K562 (cell line): ENCODE measurements around the gene STUM. TPM values are rescaled to one million over a fixed set of nuclear protein-coding genes. Genes with fewer than 3 reads are reported as not detected.
A peak's percentile ranks its signal among the peaks of the same experiment; 100 is the strongest.

ENCODE experiments used
- ATAC-seq: fragments of 200-7000 bp; cut with Tn5 transposase; 3 replicates; pipeline ENCODE4 v1.9.1; 2020; ENCODE audit warnings: moderate library complexity
- BruUV-seq: library from RNA; stranded (reverse); fragments of 400-500 nt; replicated peaks from 2 replicates; lab custom pipeline; 2021; lab: Mats Ljungman, UMichigan
- CTCF ChIA-PET: fragments of 300-600 bp; formaldehyde crosslinking; extraction: SDS; loops from one replicate; lab custom pipeline; 2021; ENCODE audit warnings: low intra/inter-chr PET ratio; lab: Yijun Ruan, JAX
- POLR2A ChIA-PET: fragments of 300-600, 350-650 bp; sonication (Branson Sonifier 250); formaldehyde crosslinking; extraction: SDS; loops from one replicate; lab custom pipeline; 2021; ENCODE audit warnings: antibody characterized with exemption, inconsistent platforms; lab: Yijun Ruan, JAX
- DNase-seq, 4 experiments: peaks; one replicate each; pipeline versions ENCODE4 v3.0.0 to v3.0.0-alpha.2; 2011 to 2018; ENCODE audit warnings: low spot score in 3 of 4, mixed read lengths in 3 of 4; ENCODE audit errors: extremely low read depth in 1 of 4
- FAIRE-seq: peaks from 2 replicates; lab custom pipeline; 2011; peaks lifted over from hg19 to GRCh38; lab: Jason Lieb, UNC
- H2AFZ ChIP-seq: 2 replicates; pipeline ENCODE4 v1.6.0; 2011; ENCODE audit warnings: low read depth, low read length, control low read depth, inconsistent platforms
- H3K27ac ChIP-seq: fragments of 200-600 bp; 3 replicates; pipeline ENCODE4 v1.8.0; 2011; ENCODE audit warnings: low read depth, mild to moderate bottlenecking, control low read depth, inconsistent platforms, low read length, moderate library complexity, mixed read lengths; ENCODE audit errors: extremely low read depth
- H3K27me3 ChIP-seq, 2 experiments: fragments of 300-600 bp in 1 of 2; 2 replicates in 1 of 2; 3 replicates in 1 of 2; pipeline versions ENCODE4 v1.6.0 to v1.8.0; 2011; ENCODE audit warnings: inconsistent platforms in 2 of 2, low read length in 2 of 2, mild to moderate bottlenecking in 1 of 2, mixed read lengths in 1 of 2, moderate library complexity in 1 of 2; ENCODE audit not compliant: control insufficient read depth in 2 of 2, insufficient read depth in 2 of 2
- H3K36me3 ChIP-seq: fragments of 300-600 bp; 3 replicates; pipeline ENCODE4 v1.8.0; 2011; ENCODE audit warnings: mild to moderate bottlenecking, low read length, inconsistent platforms; ENCODE audit not compliant: control insufficient read depth, insufficient read depth
- H3K4me1 ChIP-seq, 2 experiments: fragments of 200-600 bp in 1 of 2; replicated peaks in 1 of 2; 2 replicates in 1 of 2; 3 replicates in 1 of 2; pipeline versions ENCODE4 v1.5.1 to v1.8.0; 2011; ENCODE audit warnings: inconsistent platforms in 2 of 2, low read length in 2 of 2, mild to moderate bottlenecking in 1 of 2, mixed read lengths in 1 of 2, moderate library complexity in 1 of 2; ENCODE audit not compliant: control insufficient read depth in 2 of 2, insufficient read depth in 2 of 2
- H3K4me2 ChIP-seq: 2 replicates; pipeline ENCODE4 v1.6.1; 2011; ENCODE audit warnings: low read length, control low read depth, inconsistent platforms, mixed read lengths; ENCODE audit not compliant: insufficient read depth
- H3K4me3 ChIP-seq: fragments of 200-600 bp; sonication (generic), shearing (Covaris generic); 2 replicates; pipeline ENCODE4 v1.5.1; 2016; ENCODE audit warnings: control low read depth, inconsistent platforms
- H3K79me2 ChIP-seq: fragments of 200-600 bp; 3 replicates; pipeline ENCODE4 v1.8.0; 2011; ENCODE audit warnings: low read length, inconsistent platforms; ENCODE audit not compliant: control insufficient read depth, insufficient read depth
- H3K9ac ChIP-seq, 2 experiments: 2 replicates each; pipeline versions ENCODE4 v1.6.0 to v1.6.1; 2011; ENCODE audit warnings: low read depth in 2 of 2, low read length in 2 of 2, control low read depth in 1 of 2, inconsistent platforms in 1 of 2, mild to moderate bottlenecking in 1 of 2, mixed read lengths in 1 of 2; ENCODE audit not compliant: insufficient read depth in 1 of 2
- H3K9me1 ChIP-seq: one replicate; pipeline ENCODE4 v1.6.0; 2011; ENCODE audit warnings: inconsistent platforms, mild to moderate bottlenecking, low read length, moderate library complexity; ENCODE audit not compliant: control insufficient read depth, insufficient read depth
- H3K9me3 ChIP-seq: replicated peaks from 2 replicates; pipeline ENCODE4 v1.5.1; 2011; ENCODE audit warnings: low read depth, low read length, inconsistent platforms; ENCODE audit not compliant: control insufficient read depth, insufficient read depth
- H4K20me1 ChIP-seq: replicated peaks from 2 replicates; pipeline ENCODE4 v1.6.1; 2011; ENCODE audit warnings: low read length, inconsistent platforms, mixed read lengths; ENCODE audit not compliant: control insufficient read depth, insufficient read depth
- CEBPB ChIP-seq: fragments of 450-650 bp; IDR thresholded peaks from 2 replicates; pipeline ENCODE4 v1.6.1; 2016; ENCODE audit warnings: missing genetic modification characterization, missing compliant biosample characterization
- CEBPG ChIP-seq, 3 experiments: fragments of 200-800 bp in 1 of 3; sonication (Bioruptor generic) in 1 of 3; sonication (generic) in 1 of 3; formaldehyde crosslinking in 1 of 3; IDR thresholded peaks in 2 of 3; conservative IDR thresholded peaks in 1 of 3; 2 replicates each; pipeline versions ENCODE4 v1.6.1 to v1.8.0; 2016 to 2022; ENCODE audit warnings: missing compliant biosample characterization in 2 of 3, missing genetic modification characterization in 2 of 3, mild to moderate bottlenecking in 1 of 3, missing genetic modification reagents in 1 of 3
- CTCF ChIP-seq, 3 experiments: IDR thresholded peaks in 2 of 3; conservative IDR thresholded peaks in 1 of 3; 2 replicates each; pipeline ENCODE4 v1.5.1; 2011 to 2012; ENCODE audit warnings: low read length in 3 of 3, mild to moderate bottlenecking in 3 of 3, control low read depth in 2 of 3, improper control_type of control experiment in 1 of 3, inconsistent platforms in 1 of 3, low read depth in 1 of 3, mixed read lengths in 1 of 3, moderate library complexity in 1 of 3; ENCODE audit not compliant: insufficient read depth in 2 of 3
- MTA1 ChIP-seq: fragments of 450-650 bp; IDR thresholded peaks from 2 replicates; pipeline ENCODE4 v1.6.1; 2017; ENCODE audit warnings: borderline replicate concordance
- WGBS: fragments of 100-300 bp; shearing (Covaris generic); methylation state at CpG from one replicate; pipeline ENCODE4 v1.1.6; 2016; ENCODE audit warnings: low coverage, mixed read lengths; ENCODE audit not compliant: insufficient coverage; ENCODE audit errors: missing lambda C conversion rate; 5-methylcytosine and 5-hydroxymethylcytosine counted together
- in situ Hi-C: fragments of 300-500 bp; cut with MboI; formaldehyde crosslinking; loops from 4 replicates; pipeline ENCODE4 v1.15.0; 2018; ENCODE audit warnings: inconsistent platforms, mixed read lengths
- intact Hi-C: fragments of 100-400 bp; cut with micrococcal nuclease; formaldehyde crosslinking; loops from 2 replicates; pipeline ENCODE4 v1.14.2; 2022
- polyA plus RNA-seq, 8 experiments: library from polyadenylated mRNA; depleted of rRNA in 4 of 8; stranded (reverse) in 5 of 8; unstranded in 3 of 8; fragments of >200 nt; fragmentation: Nextera tagmentation in 2 of 8; fragmentation: Illumina TruSeq in 1 of 8; extraction: Ambion mirVana in 2 of 8; extraction: Trizol in 1 of 8; gene quantifications; 2 replicates each; pipeline versions ENCODE4 v1.2.1 to v1.2.3, GENCODE V29; 2011 to 2014; ENCODE audit warnings: inconsistent platforms in 1 of 8, missing spikeins in 1 of 8
- total RNA-seq, 7 experiments: library from RNA; depleted of rRNA in 6 of 7; stranded (reverse); fragments of >200 nt in 6 of 7; fragmentation: Illumina TruSeq in 2 of 7; extraction: Trizol in 2 of 7; gene quantifications; 2 replicates each; pipeline versions ENCODE4 v1.2.1 to v1.2.3, GENCODE V29; 2011 to 2021; ENCODE audit warnings: low replicate concordance in 1 of 7

Gene STUM
- total and polyA plus RNA-seq, 9 of the 15 experiments (the other 6 are each of a cell fraction or from before 2014, with no cell fraction given): not detected

DNA sequence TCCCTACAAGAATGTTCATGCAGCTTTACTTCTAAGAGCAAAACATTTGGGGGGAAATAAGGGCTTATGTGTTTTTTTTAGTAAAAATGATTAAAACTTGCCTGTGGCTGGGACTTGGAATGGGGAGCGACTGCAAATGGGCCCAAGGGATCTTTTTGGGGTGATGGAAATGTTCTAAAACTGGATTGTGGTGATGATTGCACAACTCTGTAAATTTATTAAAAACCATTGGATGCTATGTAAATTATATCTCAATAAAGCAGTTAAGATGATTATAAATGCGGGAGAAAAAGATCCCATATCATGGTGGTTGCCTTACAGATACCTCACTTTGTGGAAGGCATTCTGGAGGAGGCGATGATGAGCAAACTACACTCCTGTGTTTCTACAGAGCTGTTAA is 30.2 kb upstream of the STUM start:
- ATAC-seq: no peak
- Histone ChIP-seq H3K9ac (no peak overlapping the region), H4K20me1 (no peaks in the 10 kb centered on the region), H3K4me1 (no peaks in the 10 kb centered on the region), H2AFZ (no peak overlapping the region), H3K9me3 (no peaks in the 10 kb centered on the region), H3K27me3 (peaks cover 28 to 47% of the 10 kb centered on the region in 2 experiments; a peak in 4 of 5 replicates), H3K36me3 (no peaks in the 10 kb centered on the region), H3K27ac (no peak overlapping the region), H3K4me2 (no peak overlapping the region), H3K4me3 (no peak overlapping the region), H3K79me2 (no peaks in the 10 kb centered on the region), H3K9me1 (no peaks in the 10 kb centered on the region)
- in situ Hi-C loops (no loop called here), intact Hi-C loops (no loop called here)
- FAIRE-seq: no peak
- no peak for TF ChIP-seq CEBPG (CRISPR knock-in tag; IDR thresholded peaks at IDR 0.05)
- TF ChIP-seq CEBPG (tag; conservative IDR thresholded peaks at IDR 0.05 in 1 of 2, IDR thresholded peaks at IDR 0.05 in 1 of 2): peak in 1 of 2 experiments; percentile 40; a peak in 1 of 4 replicates
- TF ChIP-seq MTA1: no peak
- TF ChIP-seq CTCF (IDR thresholded peaks at IDR 0.05 in 2 of 3, conservative IDR thresholded peaks at IDR 0.05 in 1 of 3; ENCODE audit: insufficient read depth in 2 of 3, low read depth in 1 of 3, low read length in 3 of 3): no peak
- peak; percentile 58 for TF ChIP-seq CEBPB (tag)
- ChIA-PET CTCF (no interaction called here), POLR2A (interaction anchor here (0.6 to 1.7 kb wide), 3 partner anchors 8 to 1555 kb away, joined by 3 to 4 read pairs (median 4); no protein-coding TSS in a partner anchor)
- no peak for DNase-seq
- no TSS peak for BruUV-seq
- 2% methylated on average over 3 of the region's 3 CpGs for WGBS
